Esophagus muscularis mucosa (tissue), 3 donors: ENCODE results near the gene ICE2.

Experiments used
- POLR2AphosphoS5 ChIP-seq, 2 donors: sonication (generic); formaldehyde crosslinking; IDR thresholded peaks; one replicate each; pipeline ENCODE4 v1.6.1; 2017; ENCODE audit warnings: antibody characterized with exemption in 2 of 2
- TF ChIP-seq, protein P1 (sequence below), 3 experiments: fragments of 200-600 bp in 2 of 3; fragments of 450-650 bp in 1 of 3; sonication (generic) in 2 of 3; IDR thresholded peaks; one replicate each; pipeline ENCODE4 v1.5.1; 2017 to 2019; ENCODE audit warnings: antibody characterized with exemption in 3 of 3, mild to moderate bottlenecking in 2 of 3, moderate library complexity in 1 of 3

DNA sequence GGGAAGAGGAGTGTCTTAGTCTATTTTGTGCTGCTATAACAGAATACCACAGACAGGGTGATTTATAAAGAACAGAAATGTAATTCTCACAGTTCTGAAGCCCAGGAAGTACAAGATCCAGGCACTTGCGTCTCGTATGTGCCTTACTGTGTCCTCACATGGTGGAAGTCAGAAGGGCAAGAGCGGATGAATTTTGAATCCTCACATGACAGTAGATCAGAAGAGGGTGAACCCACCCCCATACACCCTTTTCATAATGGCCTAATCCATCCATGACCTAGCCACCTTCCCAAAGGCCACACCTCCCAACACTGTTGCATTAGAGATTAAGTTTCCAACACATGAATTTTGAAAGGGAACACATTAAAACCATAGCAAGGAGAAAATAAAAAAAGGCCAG, 62.5 kb downstream of the ICE2 start:
- TF ChIP-seq, protein P1, sequence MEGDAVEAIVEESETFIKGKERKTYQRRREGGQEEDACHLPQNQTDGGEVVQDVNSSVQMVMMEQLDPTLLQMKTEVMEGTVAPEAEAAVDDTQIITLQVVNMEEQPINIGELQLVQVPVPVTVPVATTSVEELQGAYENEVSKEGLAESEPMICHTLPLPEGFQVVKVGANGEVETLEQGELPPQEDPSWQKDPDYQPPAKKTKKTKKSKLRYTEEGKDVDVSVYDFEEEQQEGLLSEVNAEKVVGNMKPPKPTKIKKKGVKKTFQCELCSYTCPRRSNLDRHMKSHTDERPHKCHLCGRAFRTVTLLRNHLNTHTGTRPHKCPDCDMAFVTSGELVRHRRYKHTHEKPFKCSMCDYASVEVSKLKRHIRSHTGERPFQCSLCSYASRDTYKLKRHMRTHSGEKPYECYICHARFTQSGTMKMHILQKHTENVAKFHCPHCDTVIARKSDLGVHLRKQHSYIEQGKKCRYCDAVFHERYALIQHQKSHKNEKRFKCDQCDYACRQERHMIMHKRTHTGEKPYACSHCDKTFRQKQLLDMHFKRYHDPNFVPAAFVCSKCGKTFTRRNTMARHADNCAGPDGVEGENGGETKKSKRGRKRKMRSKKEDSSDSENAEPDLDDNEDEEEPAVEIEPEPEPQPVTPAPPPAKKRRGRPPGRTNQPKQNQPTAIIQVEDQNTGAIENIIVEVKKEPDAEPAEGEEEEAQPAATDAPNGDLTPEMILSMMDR (IDR thresholded peaks at IDR 0.05) = no peak
- no peak for TF ChIP-seq POLR2AphosphoS5 (IDR thresholded peaks at IDR 0.05)
